Retinal pigment epithelial cell (primary cell): Measurements from ENCODE around the gene PRKAG1.

Source experiments
- DNase-seq: peaks from one replicate; pipeline ENCODE4 v3.0.0-alpha.2; 2010; ENCODE audit warnings: low read depth
- H3K4me3 ChIP-seq: 2 replicates; pipeline ENCODE4 v1.5.1; 2011; ENCODE audit warnings: mild to moderate bottlenecking, low read length, control low read depth, moderate library complexity
- TF ChIP-seq, protein P1 (sequence below): conservative IDR thresholded peaks from 2 replicates; pipeline ENCODE4 v1.5.1; 2011; ENCODE audit warnings: low read depth, low read length, control low read depth, inconsistent platforms

The PRKAG1 gene

GRCh38 chr12:49012739-49013138 is 5.8 kb downstream of the PRKAG1 start:
- TF ChIP-seq, protein P1, sequence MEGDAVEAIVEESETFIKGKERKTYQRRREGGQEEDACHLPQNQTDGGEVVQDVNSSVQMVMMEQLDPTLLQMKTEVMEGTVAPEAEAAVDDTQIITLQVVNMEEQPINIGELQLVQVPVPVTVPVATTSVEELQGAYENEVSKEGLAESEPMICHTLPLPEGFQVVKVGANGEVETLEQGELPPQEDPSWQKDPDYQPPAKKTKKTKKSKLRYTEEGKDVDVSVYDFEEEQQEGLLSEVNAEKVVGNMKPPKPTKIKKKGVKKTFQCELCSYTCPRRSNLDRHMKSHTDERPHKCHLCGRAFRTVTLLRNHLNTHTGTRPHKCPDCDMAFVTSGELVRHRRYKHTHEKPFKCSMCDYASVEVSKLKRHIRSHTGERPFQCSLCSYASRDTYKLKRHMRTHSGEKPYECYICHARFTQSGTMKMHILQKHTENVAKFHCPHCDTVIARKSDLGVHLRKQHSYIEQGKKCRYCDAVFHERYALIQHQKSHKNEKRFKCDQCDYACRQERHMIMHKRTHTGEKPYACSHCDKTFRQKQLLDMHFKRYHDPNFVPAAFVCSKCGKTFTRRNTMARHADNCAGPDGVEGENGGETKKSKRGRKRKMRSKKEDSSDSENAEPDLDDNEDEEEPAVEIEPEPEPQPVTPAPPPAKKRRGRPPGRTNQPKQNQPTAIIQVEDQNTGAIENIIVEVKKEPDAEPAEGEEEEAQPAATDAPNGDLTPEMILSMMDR, result no peak
- no peak for DNase-seq
- H3K4me3 ChIP-seq, result no peak overlapping the region

DNA sequence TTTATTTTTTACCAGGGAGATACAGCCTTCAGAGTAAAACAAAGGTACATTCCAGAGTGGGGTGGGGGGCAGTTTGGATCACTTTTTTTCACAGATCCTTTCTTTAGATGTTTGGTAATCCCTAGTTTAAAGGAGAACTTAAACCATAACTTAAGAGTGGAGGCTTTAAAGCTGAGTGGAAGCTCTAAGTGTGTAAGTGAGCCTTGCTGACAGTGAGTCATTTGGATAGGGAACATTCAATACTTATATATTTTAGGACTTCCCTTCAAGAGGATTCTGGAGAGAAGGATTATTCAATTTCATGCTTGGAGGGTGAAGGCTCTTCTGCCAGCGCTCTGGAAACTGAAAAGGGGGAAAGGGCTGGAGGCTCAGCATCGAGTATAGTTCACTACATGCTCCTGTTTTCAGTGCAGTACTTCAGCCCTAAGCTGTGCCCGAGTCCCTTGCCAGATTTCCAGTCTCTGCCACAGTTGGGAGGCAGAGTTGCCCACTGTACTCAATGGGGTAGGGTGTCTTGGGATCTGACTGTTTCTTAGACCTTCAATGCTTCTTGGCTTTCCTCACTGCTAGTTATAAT is 8.4 kb downstream of the PRKAG1 start:
- H3K4me3 ChIP-seq, result no peak overlapping the region
- no peak for DNase-seq
- TF ChIP-seq, protein P1, result no peak

GRCh38 chr12:49008943-49009342 is 9.6 kb downstream of the PRKAG1 start:
- no peak overlapping the region for H3K4me3 ChIP-seq
- DNase-seq, result no peak
- TF ChIP-seq, protein P1, result no peak

DNA sequence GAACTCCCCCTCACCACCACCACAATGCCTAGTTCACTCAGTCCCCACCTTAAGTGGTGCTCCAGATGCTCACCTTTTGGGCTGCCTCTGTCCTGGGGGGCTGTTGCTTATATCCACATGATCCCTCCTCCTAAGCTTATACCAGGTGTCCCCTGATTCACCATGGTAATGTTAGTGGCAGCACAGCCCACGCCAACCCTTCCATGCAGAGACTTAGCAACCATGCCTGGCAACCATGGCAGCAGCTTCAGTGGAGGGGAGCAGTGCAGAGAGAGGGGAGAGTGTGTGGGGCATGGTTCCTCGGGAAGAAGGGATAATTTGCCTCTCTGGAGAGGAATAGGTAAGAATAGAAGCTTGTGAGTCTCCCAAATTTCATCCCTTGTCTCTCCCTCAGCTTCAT is 18.2 kb downstream of the PRKAG1 start:
- TF ChIP-seq, protein P1, result no peak
- DNase-seq, result no peak
- no peak overlapping the region for H3K4me3 ChIP-seq

DNA sequence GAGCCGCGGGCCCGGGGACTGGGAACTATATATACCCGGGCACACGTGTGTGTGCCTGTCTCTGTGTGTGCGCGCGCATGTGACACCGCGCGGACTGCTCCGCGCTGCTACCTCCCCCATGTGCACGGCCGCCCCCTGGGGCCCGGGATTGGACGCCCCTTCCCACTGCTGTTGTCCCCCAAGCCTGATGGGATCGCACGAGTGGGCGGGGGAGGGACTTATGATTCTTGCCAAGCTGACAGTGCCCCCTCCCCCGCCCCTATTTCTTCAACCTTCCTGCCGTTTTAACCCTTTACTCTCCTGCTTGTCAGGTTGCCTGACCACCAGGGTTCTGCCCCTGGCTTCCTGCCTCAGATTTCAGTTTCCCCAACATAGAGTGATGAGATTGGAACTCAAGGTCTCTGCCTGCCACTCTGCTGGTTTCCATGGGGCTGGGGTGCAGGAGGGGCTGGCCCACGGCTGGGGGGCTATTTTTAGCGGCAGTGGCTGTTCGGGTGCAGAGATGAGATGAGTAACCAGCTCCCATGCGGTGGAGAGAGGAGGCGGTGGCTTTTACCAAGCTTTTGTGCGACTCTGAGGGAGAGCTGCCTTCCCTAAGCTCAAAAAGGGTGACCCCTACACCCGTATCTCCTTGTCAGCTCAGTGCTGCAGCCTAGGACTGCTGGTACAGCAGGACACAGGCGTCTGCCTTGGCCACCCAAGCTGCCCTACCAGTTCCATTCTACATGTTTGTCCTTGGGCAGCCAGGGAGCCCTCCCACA is 19.0 kb downstream of the PRKAG1 start, which contains the start of gene DDN:
DDN (minus strand) TSS at position 5 of the 761 bp plus-strand sequence. CDS start 88 bp downstream, outside the sequence.
- peak within 1 kb of the TSS; percentile 42 for H3K4me3 ChIP-seq
- no peak for DNase-seq
- TF ChIP-seq, protein P1, result peak; percentile 13

DNA sequence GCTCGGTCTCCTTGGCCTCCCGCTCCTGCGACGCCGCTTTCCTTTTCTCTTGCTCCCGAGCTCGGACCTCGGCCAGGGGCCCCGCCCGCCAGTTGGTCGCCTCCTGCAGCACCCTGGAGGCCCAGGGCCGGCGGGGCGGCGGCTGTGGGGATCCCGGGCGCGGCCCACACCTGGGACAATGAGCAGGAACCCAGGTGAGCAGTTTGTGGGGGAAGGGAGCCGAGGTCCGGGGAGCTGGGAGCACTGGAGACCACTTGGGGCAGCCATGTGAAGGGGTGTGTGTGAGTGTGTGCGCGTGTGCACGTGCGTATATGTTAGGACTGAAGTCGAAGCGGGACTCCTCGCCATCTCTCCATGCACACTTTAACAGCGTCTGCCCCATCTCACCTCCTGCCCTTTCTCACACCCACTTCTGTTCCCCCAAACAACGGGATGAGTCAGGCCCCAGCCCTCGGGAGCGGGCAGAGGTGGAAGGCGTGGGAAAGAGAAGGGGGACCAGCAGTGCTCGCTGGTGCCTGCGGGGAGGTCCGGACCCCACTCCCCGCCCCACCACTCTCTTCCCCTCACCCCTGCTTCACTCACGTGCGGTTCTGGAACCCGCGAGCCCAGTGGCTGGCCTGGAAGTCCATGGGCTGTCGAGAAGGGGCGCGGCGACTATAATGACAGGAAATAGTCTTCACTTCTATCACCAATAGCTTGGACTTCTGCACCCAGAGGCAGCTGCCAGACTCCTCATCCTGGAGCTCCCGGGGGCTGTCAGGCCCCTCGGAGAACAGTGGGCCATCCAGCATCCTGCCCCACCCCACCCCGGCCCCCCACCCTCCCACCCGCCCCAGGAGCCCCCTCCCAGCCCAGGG is 19.9 kb downstream of the PRKAG1 start:
- TF ChIP-seq, protein P1, result no peak
- H3K4me3 ChIP-seq, result peak overlapping the region; percentile 23
- no peak for DNase-seq
